ENCODE data around the gene NUB1. TPM values are rescaled to one million over a fixed set of nuclear protein-coding genes. Genes with fewer than 3 reads are reported as not detected.

The NUB1 gene
- total RNA-seq, 1 donor from 2014 or later = 41.6 TPM

DNA sequence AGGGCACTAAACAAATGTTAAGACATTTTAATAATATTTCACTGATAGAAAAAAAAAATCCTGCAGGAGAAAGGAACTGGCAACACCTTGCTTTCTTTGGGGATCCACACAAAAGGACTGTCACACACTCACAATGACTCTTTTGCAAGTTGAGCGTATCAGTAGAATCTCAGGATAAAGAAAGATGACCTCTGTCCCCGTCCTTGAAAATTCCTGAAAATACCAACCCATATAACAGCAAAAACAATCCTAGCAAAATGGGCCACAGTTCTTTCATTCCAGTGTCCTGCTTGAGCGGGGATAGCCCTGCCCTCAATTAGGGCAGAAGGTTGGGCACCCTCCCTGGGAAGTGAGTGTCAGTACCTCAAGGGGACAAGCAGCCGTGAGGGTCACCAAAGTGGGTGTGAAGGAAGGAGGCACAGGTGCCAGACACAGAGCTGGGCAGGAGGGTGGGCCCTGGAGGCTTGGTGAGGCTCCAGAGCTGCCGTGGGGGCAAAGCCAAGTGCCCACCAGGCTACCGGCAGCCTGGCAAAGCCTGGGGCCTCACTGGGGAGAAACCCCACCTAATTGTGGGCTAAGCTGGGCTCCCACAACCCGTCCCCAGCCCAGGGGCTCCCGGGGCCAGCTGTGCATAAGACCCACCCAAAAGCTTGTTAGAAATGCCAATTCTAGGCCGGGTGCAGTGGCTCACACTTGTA, 65.4 kb downstream of the NUB1 start:
- Histone ChIP-seq H3K4me2 (ENCODE audit: low read length) (no peak overlapping the region), H2AFZ (ENCODE audit: low read depth, low read length) (no peak overlapping the region), H3K9me3 (ENCODE audit: insufficient read depth, low read depth, low read length) (no peaks in the 10 kb centered on the region), H4K20me1 (ENCODE audit: insufficient read depth, low read length) (no peaks in the 10 kb centered on the region), H3K9ac (ENCODE audit: low read length) (no peak overlapping the region), H3K27me3 (ENCODE audit: insufficient read depth, low read length) (peaks cover 37% of the 10 kb centered on the region), H3K4me1 (ENCODE audit: insufficient read depth, low read length) (peaks cover 6% of the 10 kb centered on the region), H3K36me3 (ENCODE audit: insufficient read depth, low read length) (no peaks in the 10 kb centered on the region), H3K27ac (ENCODE audit: low read depth, low read length) (no peak overlapping the region), H3K79me2 (ENCODE audit: insufficient read depth, low read length) (no peaks in the 10 kb centered on the region), H3K4me3 (ENCODE audit: insufficient read depth, low read depth, low read length) (no peak overlapping the region)
- DNase-seq (ENCODE audit: low read depth) (no peak), FAIRE-seq (no peak)
- peaks cover 9% of the 10 kb centered on the region for H3K4me1 Mint-ChIP-seq (ENCODE audit: low read depth, unreplicated experiment)
- peaks cover 6% of the 10 kb centered on the region for H3K36me3 Mint-ChIP-seq (ENCODE audit: low read depth, unreplicated experiment)
- no peak overlapping the region for H3K27ac Mint-ChIP-seq (ENCODE audit: unreplicated experiment)
- no peaks in the 10 kb centered on the region for H3K9me3 Mint-ChIP-seq (ENCODE audit: unreplicated experiment)
- H3K27me3 Mint-ChIP-seq (ENCODE audit: low read depth, unreplicated experiment) = peaks cover 55% of the 10 kb centered on the region
- no peak for TF ChIP-seq EZH2 (IDR thresholded peaks at IDR 0.05; ENCODE audit: insufficient read depth, low read length)
- TF ChIP-seq, protein P1, sequence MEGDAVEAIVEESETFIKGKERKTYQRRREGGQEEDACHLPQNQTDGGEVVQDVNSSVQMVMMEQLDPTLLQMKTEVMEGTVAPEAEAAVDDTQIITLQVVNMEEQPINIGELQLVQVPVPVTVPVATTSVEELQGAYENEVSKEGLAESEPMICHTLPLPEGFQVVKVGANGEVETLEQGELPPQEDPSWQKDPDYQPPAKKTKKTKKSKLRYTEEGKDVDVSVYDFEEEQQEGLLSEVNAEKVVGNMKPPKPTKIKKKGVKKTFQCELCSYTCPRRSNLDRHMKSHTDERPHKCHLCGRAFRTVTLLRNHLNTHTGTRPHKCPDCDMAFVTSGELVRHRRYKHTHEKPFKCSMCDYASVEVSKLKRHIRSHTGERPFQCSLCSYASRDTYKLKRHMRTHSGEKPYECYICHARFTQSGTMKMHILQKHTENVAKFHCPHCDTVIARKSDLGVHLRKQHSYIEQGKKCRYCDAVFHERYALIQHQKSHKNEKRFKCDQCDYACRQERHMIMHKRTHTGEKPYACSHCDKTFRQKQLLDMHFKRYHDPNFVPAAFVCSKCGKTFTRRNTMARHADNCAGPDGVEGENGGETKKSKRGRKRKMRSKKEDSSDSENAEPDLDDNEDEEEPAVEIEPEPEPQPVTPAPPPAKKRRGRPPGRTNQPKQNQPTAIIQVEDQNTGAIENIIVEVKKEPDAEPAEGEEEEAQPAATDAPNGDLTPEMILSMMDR (IDR thresholded peaks at IDR 0.05; ENCODE audit: insufficient read depth, low read depth, low read length) = no peak
- H3K4me3 Mint-ChIP-seq (ENCODE audit: unreplicated experiment) = no peak overlapping the region

DNA sequence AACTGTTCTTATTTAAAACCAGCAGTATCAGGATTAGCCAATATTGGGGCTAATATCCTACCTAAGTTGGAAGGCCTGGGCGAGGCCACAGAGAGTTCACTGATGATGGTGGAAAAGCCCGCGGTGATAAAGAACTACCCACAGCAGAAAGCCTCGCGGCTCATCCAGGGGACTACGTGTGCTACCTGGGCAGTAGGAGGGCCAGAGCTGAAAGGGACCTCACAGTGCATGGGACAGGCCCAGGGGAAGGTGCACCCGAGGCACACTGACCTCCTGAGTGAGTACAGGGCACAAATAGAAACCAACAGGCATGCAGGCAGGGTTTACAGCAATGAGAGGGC, 66.9 kb downstream of the NUB1 start:
- Histone ChIP-seq H3K9me3 (ENCODE audit: insufficient read depth, low read depth, low read length) (no peaks in the 10 kb centered on the region), H3K4me2 (ENCODE audit: low read length) (no peak overlapping the region), H3K36me3 (ENCODE audit: insufficient read depth, low read length) (no peaks in the 10 kb centered on the region), H3K4me1 (ENCODE audit: insufficient read depth, low read length) (peaks cover 6% of the 10 kb centered on the region), H3K4me3 (ENCODE audit: insufficient read depth, low read depth, low read length) (no peak overlapping the region), H3K79me2 (ENCODE audit: insufficient read depth, low read length) (no peaks in the 10 kb centered on the region), H4K20me1 (ENCODE audit: insufficient read depth, low read length) (no peaks in the 10 kb centered on the region), H3K27me3 (ENCODE audit: insufficient read depth, low read length) (peaks cover 50% of the 10 kb centered on the region), H3K27ac (ENCODE audit: low read depth, low read length) (no peak overlapping the region), H3K9ac (ENCODE audit: low read length) (no peak overlapping the region), H2AFZ (ENCODE audit: low read depth, low read length) (no peak overlapping the region)
- H3K27ac Mint-ChIP-seq (ENCODE audit: unreplicated experiment) = no peak overlapping the region
- H3K27me3 Mint-ChIP-seq (ENCODE audit: low read depth, unreplicated experiment) = peaks cover 64% of the 10 kb centered on the region
- peak overlapping the region; percentile 76 for H3K4me3 Mint-ChIP-seq (ENCODE audit: unreplicated experiment)
- TF ChIP-seq EZH2 (IDR thresholded peaks at IDR 0.05; ENCODE audit: insufficient read depth, low read length) = no peak
- TF ChIP-seq, protein P1 (IDR thresholded peaks at IDR 0.05; ENCODE audit: insufficient read depth, low read depth, low read length) = no peak
- no peaks in the 10 kb centered on the region for H3K9me3 Mint-ChIP-seq (ENCODE audit: unreplicated experiment)
- FAIRE-seq = no peak
- DNase-seq (ENCODE audit: low read depth) = no peak
- peaks cover 6% of the 10 kb centered on the region for H3K36me3 Mint-ChIP-seq (ENCODE audit: low read depth, unreplicated experiment)
- H3K4me1 Mint-ChIP-seq (ENCODE audit: low read depth, unreplicated experiment) = peaks cover 9% of the 10 kb centered on the region

Data from astrocyte (in vitro differentiated cells and primary cell).